Measurements from ENCODE around the gene IFT20. TPM values are rescaled to one million over a fixed set of nuclear protein-coding genes. Genes with fewer than 3 reads are reported as not detected.

Gene IFT20
- total and polyA plus RNA-seq, 2 donors (not counting 1 experiment from before 2014, with no cell fraction given), result 51.4 to 53.7 TPM

GRCh38 chr17:28344435-28344901 is 9.2 kb upstream of the IFT20 start:
- Histone ChIP-seq H3K4me2 (ENCODE audit: extremely low read depth, insufficient read depth, low read length) (no peak overlapping the region), H2AFZ (ENCODE audit: low read length) (no peak overlapping the region), H3K27me3 (ENCODE audit: control insufficient read depth, insufficient read depth, low read length) (no peaks in the 10 kb centered on the region), H3K79me2 (ENCODE audit: control insufficient read depth, insufficient read depth, low read length) (peaks cover 3% of the 10 kb centered on the region), H3K4me1 (ENCODE audit: control insufficient read depth, extremely low read depth, insufficient read depth, low read length) (peaks cover 17% of the 10 kb centered on the region), H3K9me3 (ENCODE audit: control insufficient read depth, insufficient read depth, low read depth, low read length) (no peaks in the 10 kb centered on the region), H3K4me3 (replicated peaks in 1 of 4; ENCODE audit: control extremely low read depth in 1 of 4, insufficient read depth in 1 of 4, low read depth in 3 of 4, low read length in 4 of 4) (no peak overlapping the region), H3K27ac (ENCODE audit: insufficient read depth, low read length) (no peak overlapping the region), H3K9ac (ENCODE audit: insufficient read depth, low read length) (no peak overlapping the region), H4K20me1 (ENCODE audit: control insufficient read depth, extremely low read depth, insufficient read depth, low read length) (no peaks in the 10 kb centered on the region), H3K36me3 (ENCODE audit: control insufficient read depth, insufficient read depth, low read length) (peaks cover 44% of the 10 kb centered on the region)
- no peak for DNase-seq (ENCODE audit: low read depth in 2 of 2)
- no peak for TF ChIP-seq CTCF (conservative IDR thresholded peaks at IDR 0.05 in 1 of 2, IDR thresholded peaks at IDR 0.05 in 1 of 2; ENCODE audit: low read depth in 1 of 2, low read length in 2 of 2)
- TF ChIP-seq EZH2 (IDR thresholded peaks at IDR 0.05; ENCODE audit: low read length, missing control alignments), result no peak

GRCh38 chr17:28344011-28344410 is 8.7 kb upstream of the IFT20 start:
- H2AFZ ChIP-seq (ENCODE audit: low read length), result no peak overlapping the region
- no peaks in the 10 kb centered on the region for H3K27me3 ChIP-seq (ENCODE audit: control insufficient read depth, insufficient read depth, low read length)
- H3K4me2 ChIP-seq (ENCODE audit: extremely low read depth, insufficient read depth, low read length), result no peak overlapping the region
- TF ChIP-seq CTCF (conservative IDR thresholded peaks at IDR 0.05 in 1 of 2, IDR thresholded peaks at IDR 0.05 in 1 of 2; ENCODE audit: low read depth in 1 of 2, low read length in 2 of 2) (no peak), EZH2 (IDR thresholded peaks at IDR 0.05; ENCODE audit: low read length, missing control alignments) (no peak)
- H3K27ac ChIP-seq (ENCODE audit: insufficient read depth, low read length), result no peak overlapping the region
- no peak for DNase-seq (ENCODE audit: low read depth in 2 of 2)
- no peak overlapping the region for H3K4me3 ChIP-seq (replicated peaks in 1 of 4; ENCODE audit: control extremely low read depth in 1 of 4, insufficient read depth in 1 of 4, low read depth in 3 of 4, low read length in 4 of 4)
- peaks cover 17% of the 10 kb centered on the region for H3K4me1 ChIP-seq (ENCODE audit: control insufficient read depth, extremely low read depth, insufficient read depth, low read length)
- H3K79me2 ChIP-seq (ENCODE audit: control insufficient read depth, insufficient read depth, low read length), result peaks cover 7% of the 10 kb centered on the region
- no peaks in the 10 kb centered on the region for H4K20me1 ChIP-seq (ENCODE audit: control insufficient read depth, extremely low read depth, insufficient read depth, low read length)
- no peaks in the 10 kb centered on the region for H3K9me3 ChIP-seq (ENCODE audit: control insufficient read depth, insufficient read depth, low read depth, low read length)
- peaks cover 46% of the 10 kb centered on the region for H3K36me3 ChIP-seq (ENCODE audit: control insufficient read depth, insufficient read depth, low read length)
- H3K9ac ChIP-seq (ENCODE audit: insufficient read depth, low read length), result no peak overlapping the region

- Histone ChIP-seq H3K4me2 (ENCODE audit: extremely low read depth, insufficient read depth, low read length) (no peak overlapping the region), H3K27ac (ENCODE audit: insufficient read depth, low read length) (no peak overlapping the region), H4K20me1 (ENCODE audit: control insufficient read depth, extremely low read depth, insufficient read depth, low read length) (no peaks in the 10 kb centered on the region), H3K27me3 (ENCODE audit: control insufficient read depth, insufficient read depth, low read length) (no peaks in the 10 kb centered on the region), H3K36me3 (ENCODE audit: control insufficient read depth, insufficient read depth, low read length) (peaks cover 41% of the 10 kb centered on the region), H2AFZ (ENCODE audit: low read length) (no peak overlapping the region), H3K9ac (ENCODE audit: insufficient read depth, low read length) (no peak overlapping the region), H3K79me2 (ENCODE audit: control insufficient read depth, insufficient read depth, low read length) (peaks cover 7% of the 10 kb centered on the region), H3K9me3 (ENCODE audit: control insufficient read depth, insufficient read depth, low read depth, low read length) (no peaks in the 10 kb centered on the region), H3K4me3 (replicated peaks in 1 of 4; ENCODE audit: control extremely low read depth in 1 of 4, insufficient read depth in 1 of 4, low read depth in 3 of 4, low read length in 4 of 4) (no peak overlapping the region), H3K4me1 (ENCODE audit: control insufficient read depth, extremely low read depth, insufficient read depth, low read length) (peaks cover 17% of the 10 kb centered on the region)
- DNase-seq (ENCODE audit: low read depth in 2 of 2), result no peak
- TF ChIP-seq EZH2 (IDR thresholded peaks at IDR 0.05; ENCODE audit: low read length, missing control alignments) (no peak), CTCF (conservative IDR thresholded peaks at IDR 0.05 in 1 of 2, IDR thresholded peaks at IDR 0.05 in 1 of 2; ENCODE audit: low read depth in 1 of 2, low read length in 2 of 2) (no peak)
These were observed 8.2 kb upstream of the IFT20 start for GRCh38 chr17:28343491-28343932.

Measured in fibroblast of lung (primary cell).